AG04450 (cell line): ENCODE results near the gene EIPR1. TPM values are rescaled to one million over a fixed set of nuclear protein-coding genes. Genes with fewer than 3 reads are reported as not detected.

ENCODE experiments used
- CTCF ChIA-PET: fragments of 300-600, 350-600 bp; formaldehyde crosslinking; extraction: SDS; loops from one replicate; lab custom pipeline; 2022; ENCODE audit warnings: antibody characterized with exemption, inconsistent platforms; lab: Charles Lee
- POLR2A ChIA-PET: fragments of 350-600 bp; formaldehyde crosslinking; extraction: SDS; loops from one replicate; lab custom pipeline; 2021; ENCODE audit warnings: antibody characterized with exemption, inconsistent platforms; lab: Yijun Ruan, JAX
- DNase-seq: peaks from one replicate; pipeline ENCODE4 v3.0.0-alpha.2; 2011; ENCODE audit warnings: low read depth, low spot score
- H3K27ac ChIP-seq: one replicate; pipeline ENCODE4 v1.5.1; 2012; ENCODE audit warnings: low read depth, low read length, control low read depth
- H3K27me3 ChIP-seq: one replicate; pipeline ENCODE4 v1.6.0; 2012; ENCODE audit warnings: low read length; ENCODE audit not compliant: control insufficient read depth, insufficient read depth
- H3K4me3 ChIP-seq: 2 replicates; pipeline ENCODE4 v1.5.1; 2011; ENCODE audit warnings: mild to moderate bottlenecking, low read depth, low read length, control low read depth
- H3K9me3 ChIP-seq: 2 replicates; pipeline ENCODE4 v1.5.1; 2012; ENCODE audit warnings: low read length; ENCODE audit not compliant: control insufficient read depth, insufficient read depth
- CTCF ChIP-seq: IDR thresholded peaks from 2 replicates; pipeline ENCODE4 v1.5.1; 2011; ENCODE audit warnings: low read depth, low read length, control low read depth, inconsistent platforms
- polyA plus RNA-seq: library from polyadenylated mRNA; depleted of rRNA; stranded (reverse); fragments of >200 nt; gene quantifications from 2 replicates; pipeline ENCODE4 v1.2.3, GENCODE V29; 2011

Gene EIPR1
- polyA plus RNA-seq, 1 experiment = 33.2 TPM

- Histone ChIP-seq H3K27ac (no peak overlapping the region), H3K27me3 (no peaks in the 10 kb centered on the region), H3K9me3 (peaks cover 5% of the 10 kb centered on the region; the same call in 1 of the 2 replicates), H3K4me3 (no peak overlapping the region)
- ChIA-PET POLR2A (no interaction called here), CTCF (no interaction called here)
- DNase-seq = no peak
- TF ChIP-seq CTCF = no peak
Measured at GRCh38 chr2:3293221-3293620, 84.4 kb downstream of the EIPR1 start.

GRCh38 chr2:3292416-3292815 lies 85.2 kb downstream of the EIPR1 start:
- POLR2A ChIA-PET = no interaction called here
- H3K27me3 ChIP-seq = no peaks in the 10 kb centered on the region
- H3K27ac ChIP-seq = no peak overlapping the region
- DNase-seq = no peak
- H3K4me3 ChIP-seq = no peak overlapping the region
- TF ChIP-seq CTCF = no peak
- peaks cover 12% of the 10 kb centered on the region; the same call in 1 of the 2 replicates for H3K9me3 ChIP-seq
- CTCF ChIA-PET = no interaction called here

GRCh38 chr2:3291750-3292149 lies 85.9 kb downstream of the EIPR1 start:
- Histone ChIP-seq H3K27ac (no peak overlapping the region), H3K9me3 (peaks cover 16% of the 10 kb centered on the region; the same call in 1 of the 2 replicates), H3K27me3 (no peaks in the 10 kb centered on the region), H3K4me3 (no peak overlapping the region)
- no peak for DNase-seq
- TF ChIP-seq CTCF = no peak
- CTCF ChIA-PET = no interaction called here
- POLR2A ChIA-PET = no interaction called here

GRCh38 chr2:3291113-3291512 lies 86.5 kb downstream of the EIPR1 start:
- no peak overlapping the region for H3K27ac ChIP-seq
- no peak for DNase-seq
- no peak for TF ChIP-seq CTCF

GRCh38 chr2:3290655-3291054 lies 87.0 kb downstream of the EIPR1 start:
- no peaks in the 10 kb centered on the region for H3K27me3 ChIP-seq
- no peak overlapping the region for H3K27ac ChIP-seq
- no peak for DNase-seq
- no peak for TF ChIP-seq CTCF
- POLR2A ChIA-PET = no interaction called here
- peaks cover 16% of the 10 kb centered on the region; the same call in 1 of the 2 replicates for H3K9me3 ChIP-seq
- H3K4me3 ChIP-seq = no peak overlapping the region
- CTCF ChIA-PET = no interaction called here

More at GRCh38 chr2:3291113-3291512, 86.5 kb downstream of the EIPR1 start:
- POLR2A ChIA-PET = no interaction called here
- Histone ChIP-seq H3K27me3 (no peaks in the 10 kb centered on the region), H3K4me3 (no peak overlapping the region), H3K9me3 (peaks cover 16% of the 10 kb centered on the region; the same call in 1 of the 2 replicates)
- CTCF ChIA-PET = no interaction called here
